HepG2 (cell line): ENCODE results near the gene NUCB1. TPM values are rescaled to one million over a fixed set of nuclear protein-coding genes. Genes with fewer than 3 reads are reported as not detected.

Experiments used
- BRD4 ChIP-seq: sonication (generic); formaldehyde crosslinking; IDR thresholded peaks from 2 replicates; pipeline ENCODE4 v1.4.0; 2020; ENCODE audit warnings: missing genetic modification reagents
- CENPX ChIP-seq: sonication (generic); formaldehyde crosslinking; IDR thresholded peaks from 2 replicates; pipeline ENCODE4 v1.9.0; 2021; ENCODE audit warnings: mild to moderate bottlenecking, missing genetic modification reagents, moderate library complexity
- HDAC1 ChIP-seq: sonication (generic); formaldehyde crosslinking; IDR thresholded peaks from 2 replicates; pipeline ENCODE4 v1.5.1; 2020; ENCODE audit warnings: mild to moderate bottlenecking, missing genetic modification reagents
- KAT2B ChIP-seq: fragments of 150-350 bp; IDR thresholded peaks from 2 replicates; pipeline ENCODE4 v1.6.1; 2014; ENCODE audit warnings: low read depth, low read length, borderline replicate concordance
- NFIB ChIP-seq: sonication (generic); formaldehyde crosslinking; IDR thresholded peaks from 2 replicates; pipeline ENCODE4 v1.9.0; 2021; ENCODE audit warnings: missing genetic modification reagents, mild to moderate bottlenecking, borderline replicate concordance
- NR2C2 ChIP-seq: sonication (generic); formaldehyde crosslinking; IDR thresholded peaks from 2 replicates; pipeline ENCODE4 v1.4.0; 2020; ENCODE audit warnings: missing genetic modification reagents, mild to moderate bottlenecking, moderate library complexity, borderline replicate concordance
- PHF8 ChIP-seq: sonication (generic); formaldehyde crosslinking; IDR thresholded peaks from 2 replicates; pipeline ENCODE4 v1.5.0; 2020; ENCODE audit warnings: missing genetic modification reagents
- PPARG ChIP-seq: conservative IDR thresholded peaks from 2 replicates; pipeline ENCODE4 v1.6.1; 2016; ENCODE audit warnings: missing biosample characterization, missing genetic modification reagents
- RBAK ChIP-seq: sonication (generic); formaldehyde crosslinking; IDR thresholded peaks from 2 replicates; pipeline ENCODE4 v1.5.1; 2020; ENCODE audit warnings: mild to moderate bottlenecking, missing genetic modification reagents
- RBFOX2 ChIP-seq: fragments of 200-400 bp; formaldehyde crosslinking; IDR thresholded peaks from 2 replicates; pipeline ENCODE4 v1.6.1; 2017; ENCODE audit warnings: low read depth, mild to moderate bottlenecking, low read length
- SNAI1 ChIP-seq: sonication (generic); formaldehyde crosslinking; IDR thresholded peaks from 2 replicates; pipeline ENCODE4 v1.5.0; 2020; ENCODE audit warnings: mild to moderate bottlenecking, missing genetic modification reagents, borderline replicate concordance
- SSRP1 ChIP-seq: IDR thresholded peaks from 2 replicates; pipeline ENCODE4 v1.6.1; 2016; ENCODE audit warnings: control low read depth
- TAF1 ChIP-seq: sonication (generic); formaldehyde crosslinking; IDR thresholded peaks from 2 replicates; pipeline ENCODE4 v1.4.0; 2020; ENCODE audit warnings: missing genetic modification reagents
- ZBTB10 ChIP-seq: sonication (generic); formaldehyde crosslinking; IDR thresholded peaks from 2 replicates; pipeline ENCODE4 v1.4.0; 2020; ENCODE audit warnings: missing genetic modification reagents, borderline replicate concordance
- ZFX ChIP-seq: sonication (generic); formaldehyde crosslinking; IDR thresholded peaks from 2 replicates; pipeline ENCODE4 v1.4.0; 2020; ENCODE audit warnings: mild to moderate bottlenecking, low read depth, missing genetic modification reagents, moderate library complexity
- ZNF143 ChIP-seq: sonication (generic); formaldehyde crosslinking; IDR thresholded peaks from 2 replicates; pipeline ENCODE4 v1.4.0; 2020; ENCODE audit warnings: missing genetic modification reagents
- ZNF335 ChIP-seq: sonication (generic); formaldehyde crosslinking; IDR thresholded peaks from 2 replicates; pipeline ENCODE4 v1.4.0; 2020; ENCODE audit warnings: missing genetic modification reagents
- ZNF431 ChIP-seq: sonication (generic); formaldehyde crosslinking; IDR thresholded peaks from 2 replicates; pipeline ENCODE4 v1.9.0; 2022; ENCODE audit warnings: missing genetic modification reagents, low read depth, mild to moderate bottlenecking, borderline replicate concordance
- ZNF574 ChIP-seq: sonication (generic); formaldehyde crosslinking; IDR thresholded peaks from 2 replicates; pipeline ENCODE4 v1.4.0; 2020; ENCODE audit warnings: missing genetic modification reagents
- polyA plus RNA-seq, 8 experiments: library from polyadenylated mRNA; depleted of rRNA in 3 of 8; stranded (reverse) in 7 of 8; unstranded in 1 of 8; fragments of >200 nt; fragmentation: Illumina TruSeq in 4 of 8; extraction: Trizol in 4 of 8; gene quantifications; 2 replicates each; pipeline versions ENCODE4 v1.2.1 to v1.2.3, GENCODE V29; 2011 to 2016; ENCODE audit warnings: low read depth in 4 of 8, missing spikeins in 1 of 8, mixed read lengths in 1 of 8; ENCODE audit not compliant: insufficient read depth in 1 of 8
- total RNA-seq, 5 experiments: library from RNA; depleted of rRNA; stranded (reverse); fragments of >200 nt; fragmentation: Illumina TruSeq; extraction: Trizol; gene quantifications; 2 replicates each; pipeline ENCODE4 v1.2.3, GENCODE V29; 2016; ENCODE audit warnings: low read depth in 1 of 5
- TF ChIP-seq, protein P1 (sequence below): sonication (generic); formaldehyde crosslinking; IDR thresholded peaks from 2 replicates; pipeline ENCODE4 v1.4.0; 2020; ENCODE audit warnings: missing genetic modification reagents, borderline replicate concordance
- TF ChIP-seq, protein P2 (sequence below): sonication (generic); formaldehyde crosslinking; IDR thresholded peaks from 2 replicates; pipeline ENCODE4 v1.4.0; 2020; ENCODE audit warnings: missing genetic modification reagents

Gene NUCB1
- total and polyA plus RNA-seq, 2 of the 13 experiments (the other 11 are each of a cell fraction or from before 2014, with no cell fraction given) = 82.3 to 106 TPM

GRCh38 chr19:48959341-48960239, 59.5 kb downstream of the NUCB1 start (continued):
- TF ChIP-seq NR2C2 (no peak), ZNF335 (CRISPR knock-in tag) (no peak), SNAI1 (CRISPR knock-in tag) (no peak), ZNF574 (0 out of 2 replicates have a peak, but pooled peaks have one; percentile 4), KAT2B (no peak), BRD4 (CRISPR knock-in tag) (no peak), HDAC1 (CRISPR knock-in tag) (no peak), CENPX (no peak), TAF1 (CRISPR knock-in tag) (no peak), ZNF431 (CRISPR knock-in tag) (no peak), RBAK (CRISPR knock-in tag) (no peak), ZFX (no peak), PPARG (CRISPR knock-in tag) (no peak), SSRP1 (CRISPR knock-in tag) (no peak), PHF8 (CRISPR knock-in tag) (no peak), ZBTB10 (CRISPR knock-in tag) (no peak), RBFOX2 (peak; percentile 36; the same call in 1 of the 2 replicates), NFIB (CRISPR knock-in tag) (no peak), ZNF143 (CRISPR knock-in tag) (no peak)
- TF ChIP-seq, protein P1, sequence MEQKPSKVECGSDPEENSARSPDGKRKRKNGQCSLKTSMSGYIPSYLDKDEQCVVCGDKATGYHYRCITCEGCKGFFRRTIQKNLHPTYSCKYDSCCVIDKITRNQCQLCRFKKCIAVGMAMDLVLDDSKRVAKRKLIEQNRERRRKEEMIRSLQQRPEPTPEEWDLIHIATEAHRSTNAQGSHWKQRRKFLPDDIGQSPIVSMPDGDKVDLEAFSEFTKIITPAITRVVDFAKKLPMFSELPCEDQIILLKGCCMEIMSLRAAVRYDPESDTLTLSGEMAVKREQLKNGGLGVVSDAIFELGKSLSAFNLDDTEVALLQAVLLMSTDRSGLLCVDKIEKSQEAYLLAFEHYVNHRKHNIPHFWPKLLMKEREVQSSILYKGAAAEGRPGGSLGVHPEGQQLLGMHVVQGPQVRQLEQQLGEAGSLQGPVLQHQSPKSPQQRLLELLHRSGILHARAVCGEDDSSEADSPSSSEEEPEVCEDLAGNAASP (CRISPR knock-in tag) = no peak; the same call in 1 of the 2 replicates
- TF ChIP-seq, protein P2, sequence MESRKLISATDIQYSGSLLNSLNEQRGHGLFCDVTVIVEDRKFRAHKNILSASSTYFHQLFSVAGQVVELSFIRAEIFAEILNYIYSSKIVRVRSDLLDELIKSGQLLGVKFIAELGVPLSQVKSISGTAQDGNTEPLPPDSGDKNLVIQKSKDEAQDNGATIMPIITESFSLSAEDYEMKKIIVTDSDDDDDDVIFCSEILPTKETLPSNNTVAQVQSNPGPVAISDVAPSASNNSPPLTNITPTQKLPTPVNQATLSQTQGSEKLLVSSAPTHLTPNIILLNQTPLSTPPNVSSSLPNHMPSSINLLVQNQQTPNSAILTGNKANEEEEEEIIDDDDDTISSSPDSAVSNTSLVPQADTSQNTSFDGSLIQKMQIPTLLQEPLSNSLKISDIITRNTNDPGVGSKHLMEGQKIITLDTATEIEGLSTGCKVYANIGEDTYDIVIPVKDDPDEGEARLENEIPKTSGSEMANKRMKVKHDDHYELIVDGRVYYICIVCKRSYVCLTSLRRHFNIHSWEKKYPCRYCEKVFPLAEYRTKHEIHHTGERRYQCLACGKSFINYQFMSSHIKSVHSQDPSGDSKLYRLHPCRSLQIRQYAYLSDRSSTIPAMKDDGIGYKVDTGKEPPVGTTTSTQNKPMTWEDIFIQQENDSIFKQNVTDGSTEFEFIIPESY (CRISPR knock-in tag) = 0 out of 2 replicates have a peak, but pooled peaks have one; percentile 2
